ENCODE data around the gene MTG1.

The MTG1 gene

GRCh38 chr10:133461841-133462240 lies 67.9 kb downstream of the MTG1 start:
- H3K4me3 ChIP-seq (ENCODE audit: low read depth, low read length): no peak overlapping the region
- TF ChIP-seq CTCF (IDR thresholded peaks at IDR 0.05; ENCODE audit: low read depth, low read length): no peak

- no peak for TF ChIP-seq CTCF (IDR thresholded peaks at IDR 0.05; ENCODE audit: low read depth, low read length)
- no peak overlapping the region for H3K4me3 ChIP-seq (ENCODE audit: low read depth, low read length)
These were observed 68.8 kb downstream of the MTG1 start for GRCh38 chr10:133462512-133463305.

- no peak for TF ChIP-seq CTCF (IDR thresholded peaks at IDR 0.05; ENCODE audit: low read depth, low read length)
These were observed 70.7 kb downstream of the MTG1 start for GRCh38 chr10:133464582-133465031.

GRCh38 chr10:133465191-133465949 lies 71.4 kb downstream of the MTG1 start:
- TF ChIP-seq CTCF (IDR thresholded peaks at IDR 0.05; ENCODE audit: low read depth, low read length): no peak
- no peak overlapping the region for H3K4me3 ChIP-seq (ENCODE audit: low read depth, low read length)

More at GRCh38 chr10:133464582-133465031, 70.7 kb downstream of the MTG1 start:
- H3K4me3 ChIP-seq (ENCODE audit: low read depth, low read length): no peak overlapping the region

- TF ChIP-seq CTCF (IDR thresholded peaks at IDR 0.05; ENCODE audit: low read depth, low read length): no peak
- no peak overlapping the region for H3K4me3 ChIP-seq (ENCODE audit: low read depth, low read length)
These were observed 72.1 kb downstream of the MTG1 start for GRCh38 chr10:133465950-133466474.

- no peak overlapping the region for H3K4me3 ChIP-seq (ENCODE audit: low read depth, low read length)
- TF ChIP-seq CTCF (IDR thresholded peaks at IDR 0.05; ENCODE audit: low read depth, low read length): no peak
These were observed 72.8 kb downstream of the MTG1 start for GRCh38 chr10:133466683-133467275.
